Measurements from ENCODE around the gene PPP2R2D.

The PPP2R2D gene

DNA sequence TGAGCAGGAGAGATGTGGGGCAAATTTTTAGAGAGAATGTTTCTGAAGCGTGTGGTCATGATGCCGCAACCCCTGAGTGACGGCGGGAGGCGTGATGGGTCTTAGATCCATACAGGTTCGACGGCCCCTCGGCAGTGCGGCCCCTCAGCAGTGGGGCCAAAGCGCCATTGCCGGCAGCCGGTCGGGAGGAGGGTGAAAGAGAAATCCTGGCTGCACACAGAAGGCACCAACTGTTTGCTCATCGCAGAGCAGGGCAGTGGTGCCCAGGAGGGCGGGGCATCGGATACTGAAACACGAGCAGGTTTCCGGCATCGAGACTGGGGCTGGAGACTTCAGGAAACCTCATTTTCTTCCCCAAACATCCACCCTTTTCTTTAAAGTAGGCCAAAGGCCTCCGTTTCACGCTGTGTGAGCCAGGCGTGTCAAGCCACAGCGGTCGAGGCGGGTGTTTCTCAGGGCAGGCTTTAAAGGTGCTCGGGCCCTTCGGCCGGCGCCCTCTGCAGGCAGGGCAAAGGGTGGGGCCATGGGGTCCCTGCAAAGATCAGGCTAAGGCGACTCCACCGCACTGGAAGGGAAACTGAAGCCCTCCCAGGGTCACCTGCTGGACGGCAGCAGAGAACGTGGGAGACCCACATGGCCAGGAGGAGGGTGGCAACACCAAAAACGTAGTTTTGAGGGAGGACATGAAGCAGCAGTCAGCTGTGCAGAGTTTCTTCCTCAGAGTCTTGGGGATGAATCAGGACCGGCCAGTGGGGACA lies 42.0 kb upstream of the PPP2R2D start:
- TF ChIP-seq, protein P1, sequence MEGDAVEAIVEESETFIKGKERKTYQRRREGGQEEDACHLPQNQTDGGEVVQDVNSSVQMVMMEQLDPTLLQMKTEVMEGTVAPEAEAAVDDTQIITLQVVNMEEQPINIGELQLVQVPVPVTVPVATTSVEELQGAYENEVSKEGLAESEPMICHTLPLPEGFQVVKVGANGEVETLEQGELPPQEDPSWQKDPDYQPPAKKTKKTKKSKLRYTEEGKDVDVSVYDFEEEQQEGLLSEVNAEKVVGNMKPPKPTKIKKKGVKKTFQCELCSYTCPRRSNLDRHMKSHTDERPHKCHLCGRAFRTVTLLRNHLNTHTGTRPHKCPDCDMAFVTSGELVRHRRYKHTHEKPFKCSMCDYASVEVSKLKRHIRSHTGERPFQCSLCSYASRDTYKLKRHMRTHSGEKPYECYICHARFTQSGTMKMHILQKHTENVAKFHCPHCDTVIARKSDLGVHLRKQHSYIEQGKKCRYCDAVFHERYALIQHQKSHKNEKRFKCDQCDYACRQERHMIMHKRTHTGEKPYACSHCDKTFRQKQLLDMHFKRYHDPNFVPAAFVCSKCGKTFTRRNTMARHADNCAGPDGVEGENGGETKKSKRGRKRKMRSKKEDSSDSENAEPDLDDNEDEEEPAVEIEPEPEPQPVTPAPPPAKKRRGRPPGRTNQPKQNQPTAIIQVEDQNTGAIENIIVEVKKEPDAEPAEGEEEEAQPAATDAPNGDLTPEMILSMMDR (IDR thresholded peaks at IDR 0.05; ENCODE audit: insufficient read depth, low read length, missing control alignments), result no peak
- CTCF ChIA-PET, result no interaction called here
- no peak overlapping the region for H3K4me3 ChIP-seq (ENCODE audit: low read depth, low read length)
- DNase-seq (ENCODE audit: low read depth, low spot score), result no peak
- POLR2A ChIA-PET, result no interaction called here

- TF ChIP-seq, protein P1 (IDR thresholded peaks at IDR 0.05; ENCODE audit: insufficient read depth, low read length, missing control alignments), result no peak
- no peak for DNase-seq (ENCODE audit: low read depth, low spot score)
- H3K4me3 ChIP-seq (ENCODE audit: low read depth, low read length), result no peak overlapping the region
- ChIA-PET POLR2A (no interaction called here), CTCF (no interaction called here)
These were observed 41.3 kb upstream of the PPP2R2D start for GRCh38 chr10:131859341-131860020.

GRCh38 chr10:131860311-131860710 lies 40.5 kb upstream of the PPP2R2D start:
- ChIA-PET CTCF (no interaction called here), POLR2A (no interaction called here)
- DNase-seq (ENCODE audit: low read depth, low spot score), result no peak
- TF ChIP-seq, protein P1 (IDR thresholded peaks at IDR 0.05; ENCODE audit: insufficient read depth, low read length, missing control alignments), result no peak
- H3K4me3 ChIP-seq (ENCODE audit: low read depth, low read length), result no peak overlapping the region

DNA sequence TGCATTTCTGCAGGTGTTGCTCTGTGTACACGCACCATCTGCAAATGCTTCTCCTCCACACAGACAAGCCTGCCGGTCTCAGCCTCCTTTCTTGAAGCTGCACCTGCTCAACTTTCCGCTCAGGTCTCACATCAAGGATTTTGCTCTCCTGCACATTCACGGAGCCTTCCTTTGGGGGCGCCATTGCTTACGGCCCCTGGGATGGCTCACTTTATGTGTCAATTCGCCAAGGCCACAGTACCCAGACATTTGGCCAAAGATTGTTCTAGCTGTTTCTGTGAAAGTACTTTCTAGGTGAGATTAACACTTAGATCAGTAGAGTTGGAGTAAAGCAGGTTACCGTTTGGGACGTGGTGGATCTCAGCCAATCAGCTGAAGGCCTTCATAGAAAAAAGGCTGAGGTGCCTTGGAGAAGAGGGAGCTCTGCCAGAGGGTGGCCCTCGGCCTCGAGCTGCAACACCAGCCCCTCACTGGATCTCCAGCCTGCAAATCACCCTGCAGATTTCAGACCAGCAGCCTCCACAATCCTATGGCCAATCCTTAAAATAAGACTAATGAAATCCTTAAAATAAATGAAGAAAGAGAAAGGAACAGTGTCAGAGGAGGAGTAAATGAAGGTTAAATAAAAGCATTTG lies 39.9 kb upstream of the PPP2R2D start:
- ChIA-PET POLR2A (no interaction called here), CTCF (interaction anchor here (1.0 kb wide), 1 partner anchor 14 kb away, joined by 4 read pairs; no protein-coding TSS in a partner anchor)
- H3K4me3 ChIP-seq (ENCODE audit: low read depth, low read length), result no peak overlapping the region
- TF ChIP-seq, protein P1 (IDR thresholded peaks at IDR 0.05; ENCODE audit: insufficient read depth, low read length, missing control alignments), result no peak
- no peak for DNase-seq (ENCODE audit: low read depth, low spot score)

DNA sequence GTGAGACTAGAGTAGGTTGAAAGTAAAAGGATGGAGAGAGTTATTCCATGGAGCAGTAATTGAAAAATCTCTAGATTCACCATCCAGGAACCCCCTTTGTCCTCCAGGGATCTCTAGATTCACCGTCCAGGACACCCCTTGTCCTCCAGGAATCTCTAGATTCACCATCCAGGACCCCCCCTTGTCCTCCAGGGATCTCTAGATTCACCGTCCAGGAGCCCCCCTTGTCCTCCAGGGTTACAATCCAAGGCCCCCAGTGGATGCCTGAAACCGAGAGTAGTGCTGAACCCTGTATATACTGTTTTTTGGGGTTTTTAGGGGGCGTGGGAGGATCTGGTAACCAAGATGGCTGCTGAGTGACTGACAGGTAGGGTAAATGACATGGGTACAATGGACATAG lies 38.3 kb upstream of the PPP2R2D start:
- no peak overlapping the region for H3K4me3 ChIP-seq (ENCODE audit: low read depth, low read length)
- no peak for DNase-seq (ENCODE audit: low read depth, low spot score)
- TF ChIP-seq, protein P1 (IDR thresholded peaks at IDR 0.05; ENCODE audit: insufficient read depth, low read length, missing control alignments), result no peak
- ChIA-PET POLR2A (no interaction called here), CTCF (no interaction called here)

DNA sequence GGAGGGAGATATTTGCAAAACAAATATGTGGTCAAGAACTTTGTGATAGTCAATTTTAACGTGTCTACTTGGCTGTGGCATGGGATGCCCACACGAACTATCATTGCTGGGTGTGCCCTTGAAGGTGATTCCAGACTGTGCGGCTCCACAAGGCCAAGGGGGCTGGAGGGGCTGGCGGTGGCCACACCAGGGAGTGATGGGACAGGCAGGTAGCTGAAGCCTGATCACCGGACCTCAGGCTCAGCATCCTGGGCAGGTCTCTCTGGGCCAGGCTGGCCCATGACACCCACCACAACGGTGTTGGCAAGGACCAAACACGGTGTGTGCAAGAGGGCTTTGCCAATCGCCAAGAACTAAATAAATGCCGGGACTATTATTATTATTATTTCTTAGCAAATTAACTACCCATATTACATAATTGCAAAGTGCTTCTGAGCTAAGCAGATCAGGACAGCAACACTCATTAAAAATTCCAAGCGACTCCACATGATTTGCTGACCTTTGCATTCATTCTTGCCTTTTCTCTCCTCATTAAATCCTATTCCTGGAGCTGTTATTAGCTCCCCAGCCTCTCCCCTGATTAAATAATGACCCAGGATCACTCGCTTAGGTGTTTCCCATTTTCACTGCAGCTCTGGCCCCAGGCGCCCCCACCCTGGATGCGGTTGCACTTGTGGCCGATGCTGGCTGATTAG lies 35.4 kb upstream of the PPP2R2D start:
- DNase-seq (ENCODE audit: low read depth, low spot score), result no peak
- TF ChIP-seq, protein P1 (IDR thresholded peaks at IDR 0.05; ENCODE audit: insufficient read depth, low read length, missing control alignments), result no peak
- ChIA-PET POLR2A (no interaction called here), CTCF (no interaction called here)
- no peak overlapping the region for H3K4me3 ChIP-seq (ENCODE audit: low read depth, low read length)
